ENCODE measurements around the gene APOBEC3F. TPM values are rescaled to one million over a fixed set of nuclear protein-coding genes. Genes with fewer than 3 reads are reported as not detected.
A peak's percentile ranks its signal among the peaks of the same experiment; 100 is the strongest.

Gene APOBEC3F
- polyA plus RNA-seq, 1 donor from 2014 or later: 33.0 TPM

- H3K27me3 Mint-ChIP-seq: no peaks in the 10 kb centered on the region
- H3K4me3 Mint-ChIP-seq: peak overlapping the region in 3 of 4 donors; percentile 57 to 87 (median 67)
- H3K4me1 Mint-ChIP-seq: peaks cover 20 to 33% (median 21%) of the 10 kb centered on the region in 3 donors
- H3K36me3 Mint-ChIP-seq: peaks cover 5% of the 10 kb centered on the region
- peak overlapping the region in 2 of 3 donors; percentile 76 to 98 for H3K27ac Mint-ChIP-seq
- no peaks in the 10 kb centered on the region for H3K9me3 Mint-ChIP-seq
Observed at GRCh38 chr22:39089928-39090327, 49.3 kb downstream of the APOBEC3F start.

- Mint-ChIP-seq H3K4me3 (peak overlapping the region in 3 of 4 donors; percentile 37 to 81 (median 57)), H3K4me1 (peaks cover 22 to 35% (median 22%) of the 10 kb centered on the region in 3 donors), H3K36me3 (peaks cover 5% of the 10 kb centered on the region), H3K27me3 (no peaks in the 10 kb centered on the region), H3K9me3 (no peaks in the 10 kb centered on the region), H3K27ac (peak overlapping the region; percentile 76 to 98 (median 82))
Observed at GRCh38 chr22:39090426-39091064, 49.9 kb downstream of the APOBEC3F start.

- Mint-ChIP-seq H3K27ac (peak overlapping the region; percentile 76 to 98 (median 82)), H3K9me3 (no peaks in the 10 kb centered on the region), H3K36me3 (peaks cover 2% of the 10 kb centered on the region), H3K27me3 (no peaks in the 10 kb centered on the region), H3K4me1 (peaks cover 21 to 37% (median 22%) of the 10 kb centered on the region in 3 donors), H3K4me3 (peak overlapping the region in 2 of 4 donors; percentile 39 to 49)
Observed at GRCh38 chr22:39091126-39092081, 50.7 kb downstream of the APOBEC3F start.

- H3K27ac Mint-ChIP-seq: peak overlapping the region; percentile 63 to 82 (median 64)
- peak overlapping the region in 2 of 4 donors; percentile 18 to 85 for H3K4me3 Mint-ChIP-seq
- no peaks in the 10 kb centered on the region for H3K9me3 Mint-ChIP-seq
- H3K36me3 Mint-ChIP-seq: peaks cover 1% of the 10 kb centered on the region
- H3K4me1 Mint-ChIP-seq: peaks cover 20 to 42% (median 23%) of the 10 kb centered on the region in 3 donors
- H3K27me3 Mint-ChIP-seq: no peaks in the 10 kb centered on the region
Observed at GRCh38 chr22:39092111-39092862, 51.6 kb downstream of the APOBEC3F start.

- no peaks in the 10 kb centered on the region for H3K27me3 Mint-ChIP-seq
- H3K9me3 Mint-ChIP-seq: no peaks in the 10 kb centered on the region
- H3K4me3 Mint-ChIP-seq: peak overlapping the region in 2 of 4 donors; percentile 7 to 43
- peaks cover 35 to 62% (median 44%) of the 10 kb centered on the region in 3 donors for H3K4me1 Mint-ChIP-seq
- peaks cover under 1% of the 10 kb centered on the region for H3K36me3 Mint-ChIP-seq
- H3K27ac Mint-ChIP-seq: peak overlapping the region; percentile 67 to 82 (median 78)
Observed at GRCh38 chr22:39094717-39095389, 54.2 kb downstream of the APOBEC3F start.

- H3K27me3 Mint-ChIP-seq: no peaks in the 10 kb centered on the region
- H3K4me1 Mint-ChIP-seq: peaks cover 41 to 62% (median 51%) of the 10 kb centered on the region in 3 donors
- no peaks in the 10 kb centered on the region for H3K36me3 Mint-ChIP-seq
- peak overlapping the region in 2 of 3 donors; percentile 67 to 82 for H3K27ac Mint-ChIP-seq
- no peaks in the 10 kb centered on the region for H3K9me3 Mint-ChIP-seq
- no peak overlapping the region for H3K4me3 Mint-ChIP-seq
Observed at GRCh38 chr22:39095971-39096370, 55.3 kb downstream of the APOBEC3F start.

- peak within 1 kb of the TSS; percentile 34 to 82 (median 80) for H3K4me3 Mint-ChIP-seq
- H3K27me3 Mint-ChIP-seq: no peaks in the 10 kb centered on the region
- H3K27ac Mint-ChIP-seq: peak within 1 kb of the TSS; percentile 93 to 100 (median 97)
- no peaks in the 10 kb centered on the region for H3K36me3 Mint-ChIP-seq
- H3K9me3 Mint-ChIP-seq: no peaks in the 10 kb centered on the region
- H3K4me1 Mint-ChIP-seq: peaks cover 37 to 54% (median 47%) of the 10 kb centered on the region in 3 donors
Observed at GRCh38 chr22:39097098-39098020, 56.7 kb downstream of the APOBEC3F start, which contains the start of gene APOBEC3H. Gene APOBEC3H, plus strand, starts transcription at chr22:39097244. Its CDS starts 3,035 bp downstream, at chr22:39100279.

GRCh38 chr22:39098026-39098425 lies 57.4 kb downstream of the APOBEC3F start:
- H3K4me1 Mint-ChIP-seq: peaks cover 33 to 48% (median 40%) of the 10 kb centered on the region in 3 donors
- no peaks in the 10 kb centered on the region for H3K27me3 Mint-ChIP-seq
- H3K9me3 Mint-ChIP-seq: no peaks in the 10 kb centered on the region
- peak overlapping the region; percentile 93 to 100 (median 97) for H3K27ac Mint-ChIP-seq
- H3K36me3 Mint-ChIP-seq: peaks cover 2% of the 10 kb centered on the region
- peak overlapping the region in 2 of 4 donors; percentile 52 to 78 for H3K4me3 Mint-ChIP-seq

GRCh38 chr22:39098576-39098975 lies 57.9 kb downstream of the APOBEC3F start:
- Mint-ChIP-seq H3K27ac (peak overlapping the region; percentile 93 to 100 (median 97)), H3K9me3 (no peaks in the 10 kb centered on the region), H3K4me1 (peaks cover 34 to 47% (median 43%) of the 10 kb centered on the region in 3 donors), H3K36me3 (peaks cover 6% of the 10 kb centered on the region), H3K4me3 (peak overlapping the region; percentile 67 to 92 (median 82)), H3K27me3 (no peaks in the 10 kb centered on the region)

GRCh38 chr22:39101226-39101625 lies 60.6 kb downstream of the APOBEC3F start:
- Mint-ChIP-seq H3K36me3 (peaks cover 6% of the 10 kb centered on the region), H3K4me3 (no peak overlapping the region), H3K27me3 (no peaks in the 10 kb centered on the region), H3K4me1 (peaks cover 31 to 36% (median 34%) of the 10 kb centered on the region in 3 donors), H3K27ac (peak overlapping the region in 2 of 3 donors; percentile 63 to 93), H3K9me3 (no peaks in the 10 kb centered on the region)

- peak overlapping the region in 2 of 3 donors; percentile 50 to 54 for H3K27ac Mint-ChIP-seq
- H3K27me3 Mint-ChIP-seq: no peaks in the 10 kb centered on the region
- H3K4me3 Mint-ChIP-seq: no peak overlapping the region
- H3K9me3 Mint-ChIP-seq: no peaks in the 10 kb centered on the region
- peaks cover 6% of the 10 kb centered on the region for H3K36me3 Mint-ChIP-seq
- peaks cover 20 to 25% (median 22%) of the 10 kb centered on the region in 3 donors for H3K4me1 Mint-ChIP-seq
Observed at GRCh38 chr22:39103431-39103830, 62.8 kb downstream of the APOBEC3F start.
